IMR-90 (cell line): ENCODE measurements around the gene ABT1. TPM values are rescaled to one million over a fixed set of nuclear protein-coding genes. Genes with fewer than 3 reads are reported as not detected.

ENCODE experiments used
- ATAC-seq: fragments of 200-7000 bp; cut with Tn5 transposase; 2 replicates; pipeline ENCODE4 v1.9.1; 2020; ENCODE audit warnings: low read depth, mild to moderate bottlenecking, moderate library complexity
- BruUV-seq: library from RNA; stranded (reverse); fragments of 400-500 nt; replicated peaks from 2 replicates; lab custom pipeline; 2021; lab: Mats Ljungman, UMichigan
- CTCF ChIA-PET: fragments of 300-600 bp; formaldehyde crosslinking; extraction: SDS; loops from one replicate; lab custom pipeline; 2021; ENCODE audit warnings: antibody characterized with exemption; lab: Yijun Ruan, JAX
- POLR2A ChIA-PET: fragments of 300-600 bp; sonication (Branson Sonifier 250); formaldehyde crosslinking; loops from one replicate; lab custom pipeline; 2022; ENCODE audit warnings: antibody characterized with exemption; ENCODE audit not compliant: unreplicated experiment; lab: Charles Lee
- DNase-seq: peaks from one replicate; pipeline ENCODE4 v3.0.0; 2013
- H2AFZ ChIP-seq: replicated peaks from 2 replicates; pipeline ENCODE3; 2013; ENCODE audit warnings: low read length, mild to moderate bottlenecking; ENCODE audit not compliant: poor library complexity
- H2AK5ac ChIP-seq: 2 replicates; pipeline ENCODE4 v1.6.1; 2013; ENCODE audit warnings: low read depth, low read length, inconsistent platforms
- H2AK9ac ChIP-seq: replicated peaks from 2 replicates; pipeline ENCODE3; 2013; ENCODE audit warnings: mild to moderate bottlenecking, low read depth, low read length, moderate library complexity; ENCODE audit not compliant: poor library complexity
- H2BK120ac ChIP-seq: 2 replicates; pipeline ENCODE4 v1.6.1; 2013; ENCODE audit warnings: low read depth, low read length, inconsistent platforms
- H2BK15ac ChIP-seq: 3 replicates; pipeline ENCODE4 v1.6.1; 2013; ENCODE audit warnings: low read depth, low read length, inconsistent platforms
- H2BK20ac ChIP-seq: 2 replicates; pipeline ENCODE4 v1.6.1; 2013; ENCODE audit warnings: low read depth, mild to moderate bottlenecking, inconsistent platforms, low read length, moderate library complexity
- H2BK5ac ChIP-seq: 2 replicates; pipeline ENCODE4 v1.6.1; 2013; ENCODE audit warnings: mild to moderate bottlenecking, low read depth, low read length, inconsistent platforms; ENCODE audit not compliant: poor library complexity, severe bottlenecking
- H3K14ac ChIP-seq: replicated peaks from 2 replicates; pipeline ENCODE4 v1.6.1; 2013; ENCODE audit warnings: low read depth, low read length, inconsistent platforms
- H3K18ac ChIP-seq: 2 replicates; pipeline ENCODE4 v1.6.1; 2013; ENCODE audit warnings: low read depth, low read length, control low read depth
- H3K23ac ChIP-seq: 2 replicates; pipeline ENCODE4 v1.6.1; 2013; ENCODE audit warnings: low read depth, low read length, inconsistent platforms
- H3K27ac ChIP-seq: 2 replicates; pipeline ENCODE4 v1.5.1; 2013; ENCODE audit warnings: mild to moderate bottlenecking, control low read depth, low read length; ENCODE audit not compliant: insufficient read depth
- H3K27me3 ChIP-seq: 2 replicates; pipeline ENCODE4 v1.6.1; 2013; ENCODE audit warnings: low read length; ENCODE audit not compliant: control insufficient read depth, insufficient read depth
- H3K36me3 ChIP-seq: 2 replicates; pipeline ENCODE4 v1.6.1; 2013; ENCODE audit warnings: low read length, mixed read lengths; ENCODE audit not compliant: control insufficient read depth, insufficient read depth
- H3K4ac ChIP-seq: 2 replicates; pipeline ENCODE4 v1.6.1; 2013; ENCODE audit warnings: low read depth, low read length, inconsistent platforms
- H3K4me1 ChIP-seq: 2 replicates; pipeline ENCODE4 v1.6.1; 2013; ENCODE audit warnings: low read length, mixed read lengths; ENCODE audit not compliant: control insufficient read depth, insufficient read depth
- H3K4me2 ChIP-seq: 2 replicates; pipeline ENCODE4 v1.6.1; 2013; ENCODE audit warnings: low read depth, mild to moderate bottlenecking, control low read depth, low read length, moderate library complexity
- H3K4me3 ChIP-seq: 2 replicates; pipeline ENCODE4 v1.5.1; 2013; ENCODE audit warnings: low read depth, mild to moderate bottlenecking, control low read depth, low read length, moderate library complexity; ENCODE audit not compliant: insufficient read depth
- H3K56ac ChIP-seq: 2 replicates; pipeline ENCODE4 v1.6.1; 2013; ENCODE audit warnings: low read length, inconsistent platforms; ENCODE audit not compliant: insufficient read depth; ENCODE audit errors: extremely low read depth
- H3K79me1 ChIP-seq, 2 experiments: 2 replicates each; pipeline ENCODE4 v1.6.1; 2013; ENCODE audit warnings: low read length in 2 of 2, inconsistent platforms in 1 of 2, low read depth in 1 of 2
- H3K9ac ChIP-seq: 2 replicates; pipeline ENCODE4 v1.6.1; 2013; ENCODE audit warnings: low read depth, low read length, control low read depth
- H3K9me1 ChIP-seq: 2 replicates; pipeline ENCODE4 v1.6.1; 2013; ENCODE audit warnings: low read length, inconsistent platforms; ENCODE audit not compliant: insufficient read depth
- H3K9me3 ChIP-seq: 2 replicates; pipeline ENCODE4 v1.6.1; 2013; ENCODE audit warnings: low read length; ENCODE audit not compliant: control insufficient read depth, insufficient read depth
- H4K20me1 ChIP-seq: 2 replicates; pipeline ENCODE4 v1.6.1; 2013; ENCODE audit warnings: low read length, inconsistent platforms; ENCODE audit not compliant: insufficient read depth
- H4K5ac ChIP-seq: 2 replicates; pipeline ENCODE4 v1.6.1; 2013; ENCODE audit warnings: mild to moderate bottlenecking, low read depth, low read length, control low read depth
- H4K8ac ChIP-seq, 2 experiments: 2 replicates each; pipeline ENCODE4 v1.6.1; 2013; ENCODE audit warnings: low read depth in 2 of 2, low read length in 2 of 2, control low read depth in 1 of 2, inconsistent platforms in 1 of 2
- H4K91ac ChIP-seq: 2 replicates; pipeline ENCODE4 v1.6.1; 2013; ENCODE audit warnings: low read depth, low read length, inconsistent platforms; ENCODE audit not compliant: insufficient read depth
- BHLHE40 ChIP-seq: fragments of 150-350 bp; IDR thresholded peaks from 2 replicates; pipeline ENCODE4 v1.6.1; 2016; ENCODE audit warnings: mild to moderate bottlenecking, low read depth, low read length
- CEBPB ChIP-seq: IDR thresholded peaks from 2 replicates; pipeline ENCODE4 v1.6.1; 2012; ENCODE audit warnings: low read depth, low read length, improper control_type of control experiment
- CHD1 ChIP-seq: IDR thresholded peaks from 2 replicates; pipeline ENCODE4 v1.6.1; 2012; ENCODE audit warnings: low read depth, low read length, improper control_type of control experiment
- FOS ChIP-seq: fragments of 150-350 bp; IDR thresholded peaks from 2 replicates; pipeline ENCODE4 v1.6.1; 2016; ENCODE audit warnings: low read depth, low read length
- MAFK ChIP-seq: IDR thresholded peaks from 2 replicates; pipeline ENCODE4 v1.6.1; 2012; ENCODE audit warnings: low read depth, low read length, improper control_type of control experiment
- MAZ ChIP-seq: IDR thresholded peaks from 2 replicates; pipeline ENCODE4 v1.6.1; 2012; ENCODE audit warnings: low read depth, mild to moderate bottlenecking, low read length, improper control_type of control experiment, moderate library complexity, borderline replicate concordance
- MXI1 ChIP-seq: IDR thresholded peaks from 2 replicates; pipeline ENCODE4 v1.6.1; 2012; ENCODE audit warnings: low read depth, mild to moderate bottlenecking, low read length, moderate library complexity, borderline replicate concordance
- NFE2L2 ChIP-seq: fragments of 150-350 bp; IDR thresholded peaks from 2 replicates; pipeline ENCODE4 v1.6.1; 2016; ENCODE audit warnings: low read depth, mild to moderate bottlenecking, low read length
- POLR2A ChIP-seq: IDR thresholded peaks from 2 replicates; pipeline ENCODE4 v1.6.1; 2012; ENCODE audit warnings: mild to moderate bottlenecking, low read depth, low read length
- RAD21 ChIP-seq: IDR thresholded peaks from 2 replicates; pipeline ENCODE4 v1.6.1; 2012; ENCODE audit warnings: low read length, improper control_type of control experiment
- RCOR1 ChIP-seq: IDR thresholded peaks from 2 replicates; pipeline ENCODE4 v1.6.1; 2012; ENCODE audit warnings: mild to moderate bottlenecking, low read length, improper control_type of control experiment; ENCODE audit not compliant: insufficient replicate concordance
- RFX5 ChIP-seq: IDR thresholded peaks from 2 replicates; pipeline ENCODE4 v1.8.0; 2012; ENCODE audit warnings: low read depth, mild to moderate bottlenecking, low read length, moderate library complexity
- SMC3 ChIP-seq: fragments of 150-350 bp; IDR thresholded peaks from 2 replicates; pipeline ENCODE4 v1.6.1; 2016; ENCODE audit warnings: low read depth, mild to moderate bottlenecking, antibody characterized with exemption, low read length, moderate library complexity
- WGBS, 2 experiments: methylation state at CpG; one replicate each; pipeline versions ENCODE4 v1.1.5 to v1.1.7; 2013; ENCODE audit warnings: missing lambda C conversion rate in 2 of 2; ENCODE audit not compliant: insufficient read length in 1 of 2; ENCODE audit errors: extremely low coverage in 2 of 2; 5-methylcytosine and 5-hydroxymethylcytosine counted together
- dilution Hi-C: fragments of 300-500 bp; cut with HindIII; formaldehyde crosslinking; loops from one replicate; pipeline ENCODE4 v1.14.3; 2018; ENCODE audit warnings: low sequenced_read_pairs; ENCODE audit not compliant: unreplicated experiment
- in situ Hi-C: fragments of 300-500 bp; cut with MboI; formaldehyde crosslinking; loops from 3 replicates; pipeline ENCODE4 v1.14.3; 2019; ENCODE audit warnings: low sequenced_read_pairs, inconsistent platforms, mixed read lengths
- intact Hi-C: fragments of 100-400 bp; cut with micrococcal nuclease; formaldehyde crosslinking; loops from 2 replicates; pipeline ENCODE4 v1.10.0; 2022
- polyA plus RNA-seq, 3 experiments: library from polyadenylated mRNA; depleted of rRNA; stranded (reverse); fragments of >200 nt; gene quantifications; 2 replicates each; pipeline ENCODE4 v1.2.3, GENCODE V29; 2012; ENCODE audit warnings: low replicate concordance in 1 of 3
- total RNA-seq: library from RNA; depleted of rRNA; stranded (reverse); fragments of >200 nt; gene quantifications from 2 replicates; pipeline ENCODE4 v1.2.3, GENCODE V29; 2012
- TF ChIP-seq, protein P1 (sequence below): conservative IDR thresholded peaks from 2 replicates; pipeline ENCODE4 v1.5.1; 2012; ENCODE audit warnings: mild to moderate bottlenecking, low read depth, low read length, improper control_type of control experiment
- TF ChIP-seq, protein P2 (sequence below): fragments of 150-350 bp; IDR thresholded peaks from 2 replicates; pipeline ENCODE4 v1.6.1; 2017; ENCODE audit warnings: mild to moderate bottlenecking, antibody characterized with exemption, low read length, low read depth
- TF ChIP-seq, protein P3 (sequence below): fragments of 150-350 bp; IDR thresholded peaks from 2 replicates; pipeline ENCODE4 v1.6.1; 2016; ENCODE audit warnings: low read depth, mild to moderate bottlenecking, low read length, moderate library complexity, borderline replicate concordance

The ABT1 gene
- total and polyA plus RNA-seq, 2 of the 4 experiments (the other 2 are of a cell fraction) = 15.2 to 15.4 TPM

- no TSS peak for BruUV-seq
- POLR2A ChIA-PET = interaction anchor here (0.6 to 0.7 kb wide), 3 partner anchors 20 to 267 kb away, joined by 3 read pairs; a partner anchor contains a TSS
- intact Hi-C loops = loop anchor here (10.0 kb wide), 1 partner anchor 227 kb away; no protein-coding TSS in a partner anchor
Measured at GRCh38 chr6:26552205-26552604, 44.5 kb upstream of the ABT1 start.

More at GRCh38 chr6:26552205-26552604, 44.5 kb upstream of the ABT1 start:
- Histone ChIP-seq H4K91ac (no peak overlapping the region), H3K9me3 (no peaks in the 10 kb centered on the region), H4K8ac (no peak overlapping the region), H2BK5ac (no peak overlapping the region), H2BK120ac (no peak overlapping the region), H3K27ac (no peak overlapping the region), H3K9ac (no peak overlapping the region), H3K4me2 (no peak overlapping the region), H3K36me3 (peaks cover 2% of the 10 kb centered on the region; the same call in 1 of the 2 replicates), H3K23ac (no peak overlapping the region), H4K5ac (no peak overlapping the region), H3K4me1 (no peaks in the 10 kb centered on the region), H3K79me1 (no peaks in the 10 kb centered on the region), H3K56ac (no peak overlapping the region), H3K27me3 (no peaks in the 10 kb centered on the region), H2AK5ac (no peak overlapping the region), H3K18ac (no peak overlapping the region), H3K4me3 (no peak overlapping the region), H3K14ac (no peak overlapping the region), H4K20me1 (peaks cover 9% of the 10 kb centered on the region), H2BK20ac (no peak overlapping the region), H3K4ac (no peak overlapping the region), H2BK15ac (no peak overlapping the region), H3K9me1 (no peaks in the 10 kb centered on the region), H2AFZ (no peak overlapping the region), H2AK9ac (no peak overlapping the region)
- in situ Hi-C loops (no loop called here), dilution Hi-C loops (no loop called here)
- CTCF ChIA-PET = interaction anchor here (1.1 kb wide), 1 partner anchor 211 kb away, joined by 3 read pairs; no protein-coding TSS in a partner anchor
- WGBS, 2 experiments = no CpG with 5 or more reads among the region's 10 CpGs
- DNase-seq (no peak), ATAC-seq (no peak)
- TF ChIP-seq, protein P1, sequence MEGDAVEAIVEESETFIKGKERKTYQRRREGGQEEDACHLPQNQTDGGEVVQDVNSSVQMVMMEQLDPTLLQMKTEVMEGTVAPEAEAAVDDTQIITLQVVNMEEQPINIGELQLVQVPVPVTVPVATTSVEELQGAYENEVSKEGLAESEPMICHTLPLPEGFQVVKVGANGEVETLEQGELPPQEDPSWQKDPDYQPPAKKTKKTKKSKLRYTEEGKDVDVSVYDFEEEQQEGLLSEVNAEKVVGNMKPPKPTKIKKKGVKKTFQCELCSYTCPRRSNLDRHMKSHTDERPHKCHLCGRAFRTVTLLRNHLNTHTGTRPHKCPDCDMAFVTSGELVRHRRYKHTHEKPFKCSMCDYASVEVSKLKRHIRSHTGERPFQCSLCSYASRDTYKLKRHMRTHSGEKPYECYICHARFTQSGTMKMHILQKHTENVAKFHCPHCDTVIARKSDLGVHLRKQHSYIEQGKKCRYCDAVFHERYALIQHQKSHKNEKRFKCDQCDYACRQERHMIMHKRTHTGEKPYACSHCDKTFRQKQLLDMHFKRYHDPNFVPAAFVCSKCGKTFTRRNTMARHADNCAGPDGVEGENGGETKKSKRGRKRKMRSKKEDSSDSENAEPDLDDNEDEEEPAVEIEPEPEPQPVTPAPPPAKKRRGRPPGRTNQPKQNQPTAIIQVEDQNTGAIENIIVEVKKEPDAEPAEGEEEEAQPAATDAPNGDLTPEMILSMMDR = no peak
- TF ChIP-seq NFE2L2 (no peak), RCOR1 (no peak), POLR2A (no peak), RFX5 (no peak), SMC3 (no peak), MAZ (no peak), RAD21 (no peak), MAFK (no peak), BHLHE40 (no peak), MXI1 (no peak), CHD1 (no peak), CEBPB (no peak), FOS (no peak)
- TF ChIP-seq, protein P2, sequence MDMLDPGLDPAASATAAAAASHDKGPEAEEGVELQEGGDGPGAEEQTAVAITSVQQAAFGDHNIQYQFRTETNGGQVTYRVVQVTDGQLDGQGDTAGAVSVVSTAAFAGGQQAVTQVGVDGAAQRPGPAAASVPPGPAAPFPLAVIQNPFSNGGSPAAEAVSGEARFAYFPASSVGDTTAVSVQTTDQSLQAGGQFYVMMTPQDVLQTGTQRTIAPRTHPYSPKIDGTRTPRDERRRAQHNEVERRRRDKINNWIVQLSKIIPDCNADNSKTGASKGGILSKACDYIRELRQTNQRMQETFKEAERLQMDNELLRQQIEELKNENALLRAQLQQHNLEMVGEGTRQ = no peak
- TF ChIP-seq, protein P3, sequence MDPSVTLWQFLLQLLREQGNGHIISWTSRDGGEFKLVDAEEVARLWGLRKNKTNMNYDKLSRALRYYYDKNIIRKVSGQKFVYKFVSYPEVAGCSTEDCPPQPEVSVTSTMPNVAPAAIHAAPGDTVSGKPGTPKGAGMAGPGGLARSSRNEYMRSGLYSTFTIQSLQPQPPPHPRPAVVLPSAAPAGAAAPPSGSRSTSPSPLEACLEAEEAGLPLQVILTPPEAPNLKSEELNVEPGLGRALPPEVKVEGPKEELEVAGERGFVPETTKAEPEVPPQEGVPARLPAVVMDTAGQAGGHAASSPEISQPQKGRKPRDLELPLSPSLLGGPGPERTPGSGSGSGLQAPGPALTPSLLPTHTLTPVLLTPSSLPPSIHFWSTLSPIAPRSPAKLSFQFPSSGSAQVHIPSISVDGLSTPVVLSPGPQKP = no peak
